ENCODE data around the gene GIPR.

Gene GIPR

GRCh38 chr19:45659096-45659729, 8.8 kb upstream of the GIPR start:
- no peak for DNase-seq (ENCODE audit: extremely low spot score)
- TF ChIP-seq CTCF (IDR thresholded peaks at IDR 0.05; ENCODE audit: control extremely low read depth, extremely low read depth, low read depth, missing control alignments) = no peak
- ChIA-PET POLR2A (no interaction called here), CTCF (no interaction called here)

- CTCF ChIA-PET = interaction anchor here (1.4 to 2.8 kb wide), 2 partner anchors 14 to 18 kb away, joined by 3 to 7 read pairs; no protein-coding TSS in a partner anchor
- POLR2A ChIA-PET = no interaction called here
- DNase-seq (ENCODE audit: extremely low spot score) = no peak
- TF ChIP-seq CTCF (IDR thresholded peaks at IDR 0.05; ENCODE audit: control extremely low read depth, extremely low read depth, low read depth, missing control alignments) = no peak
Observed at GRCh38 chr19:45660636-45661035, 7.4 kb upstream of the GIPR start.

GRCh38 chr19:45663800-45664199, 4.2 kb upstream of the GIPR start:
- DNase-seq (ENCODE audit: extremely low spot score) = no peak
- POLR2A ChIA-PET = no interaction called here
- no peak for TF ChIP-seq CTCF (IDR thresholded peaks at IDR 0.05; ENCODE audit: control extremely low read depth, extremely low read depth, low read depth, missing control alignments)
- CTCF ChIA-PET = interaction anchor here (1.1 kb wide), 1 partner anchor 20 kb away, joined by 3 read pairs; no protein-coding TSS in a partner anchor

GRCh38 chr19:45664575-45664974, 3.4 kb upstream of the GIPR start:
- ChIA-PET POLR2A (no interaction called here), CTCF (interaction anchor here (1.1 to 1.9 kb wide), 2 partner anchors 21 to 22 kb away, joined by 3 to 4 read pairs; no protein-coding TSS in a partner anchor)
- no peak for DNase-seq (ENCODE audit: extremely low spot score)
- TF ChIP-seq CTCF (IDR thresholded peaks at IDR 0.05; ENCODE audit: control extremely low read depth, extremely low read depth, low read depth, missing control alignments) = no peak

GRCh38 chr19:45668342-45668871, 386 bp downstream of the GIPR start:
- POLR2A ChIA-PET = interaction anchor here (0.6 to 1.4 kb wide), 2 partner anchors 26 to 28 kb away, joined by 4 to 7 read pairs; no protein-coding TSS in a partner anchor
- CTCF ChIA-PET = interaction anchor here (1.0 to 6.5 kb wide), 6 partner anchors 12 to 183 kb away, joined by 3 to 46 read pairs (median 4); no protein-coding TSS in a partner anchor
- DNase-seq (ENCODE audit: extremely low spot score) = peak; percentile 53

More at GRCh38 chr19:45668342-45668871, 386 bp downstream of the GIPR start:
- TF ChIP-seq CTCF (IDR thresholded peaks at IDR 0.05; ENCODE audit: control extremely low read depth, extremely low read depth, low read depth, missing control alignments) = no peak
